H9 (cell line): Measurements from ENCODE around the gene PRKAG2. TPM values are rescaled to one million over a fixed set of nuclear protein-coding genes. Genes with fewer than 3 reads are reported as not detected.
A peak's percentile ranks its signal among the peaks of the same experiment; 100 is the strongest.

ENCODE experiments used
- DNase-seq: peaks from one replicate; pipeline ENCODE4 v3.0.0-alpha.2; 2017
- H2AFZ ChIP-seq: one replicate; pipeline ENCODE4 v1.6.1; 2013; ENCODE audit warnings: mild to moderate bottlenecking, low read length, control low read depth, moderate library complexity
- H2AK5ac ChIP-seq: 2 replicates; pipeline ENCODE4 v1.6.1; 2013; ENCODE audit warnings: low read length, control low read depth, mixed read lengths; ENCODE audit not compliant: insufficient read length
- H2BK120ac ChIP-seq: one replicate; pipeline ENCODE4 v1.6.1; 2013; ENCODE audit warnings: low read depth, mild to moderate bottlenecking, low read length, control low read depth, inconsistent platforms; ENCODE audit not compliant: poor library complexity, severe bottlenecking
- H2BK12ac ChIP-seq: 2 replicates; pipeline ENCODE4 v1.6.1; 2013; ENCODE audit warnings: low read length, control low read depth, mixed read lengths, low read depth; ENCODE audit not compliant: insufficient read length
- H2BK15ac ChIP-seq: 2 replicates; pipeline ENCODE4 v1.6.1; 2013; ENCODE audit warnings: low read depth, low read length, control low read depth
- H2BK20ac ChIP-seq: one replicate; pipeline ENCODE4 v1.6.1; 2013; ENCODE audit warnings: low read depth, mild to moderate bottlenecking, low read length, control low read depth, inconsistent platforms; ENCODE audit not compliant: poor library complexity, severe bottlenecking
- H2BK5ac ChIP-seq: 2 replicates; pipeline ENCODE4 v1.6.1; 2013; ENCODE audit warnings: low read length, control low read depth, mixed read lengths; ENCODE audit not compliant: insufficient read length
- H3K14ac ChIP-seq: 2 replicates; pipeline ENCODE4 v1.6.1; 2013; ENCODE audit warnings: low read length, control low read depth; ENCODE audit not compliant: insufficient read depth
- H3K18ac ChIP-seq: 2 replicates; pipeline ENCODE4 v1.6.1; 2013; ENCODE audit warnings: low read depth, mild to moderate bottlenecking, mixed read lengths, low read length, control low read depth; ENCODE audit not compliant: insufficient read length
- H3K23ac ChIP-seq: 2 replicates; pipeline ENCODE4 v1.6.1; 2013; ENCODE audit warnings: low read length, control low read depth, mixed read lengths, low read depth; ENCODE audit not compliant: insufficient read length
- H3K23me2 ChIP-seq: 2 replicates; pipeline ENCODE4 v1.6.1; 2013; ENCODE audit warnings: low read depth, mild to moderate bottlenecking, mixed read lengths, low read length, control low read depth; ENCODE audit not compliant: insufficient read length, poor library complexity, severe bottlenecking
- H3K27ac ChIP-seq: 2 replicates; pipeline ENCODE4 v1.5.1; 2013; ENCODE audit warnings: low read length, control low read depth, mixed read lengths, low read depth; ENCODE audit not compliant: insufficient read length
- H3K27me3 ChIP-seq: 2 replicates; pipeline ENCODE4 v1.6.1; 2013; ENCODE audit warnings: low read length, control low read depth, inconsistent platforms; ENCODE audit not compliant: insufficient read depth
- H3K4ac ChIP-seq: 2 replicates; pipeline ENCODE4 v1.6.1; 2013; ENCODE audit warnings: low read depth, mild to moderate bottlenecking, control low read depth, inconsistent platforms, low read length, moderate library complexity
- H3K4me1 ChIP-seq: 2 replicates; pipeline ENCODE4 v1.6.1; 2013; ENCODE audit warnings: low read length, control low read depth, inconsistent platforms; ENCODE audit not compliant: insufficient read depth
- H3K4me2 ChIP-seq: 2 replicates; pipeline ENCODE4 v1.6.1; 2013; ENCODE audit warnings: low read length, control low read depth, mixed read lengths; ENCODE audit not compliant: insufficient read length, insufficient read depth
- H3K56ac ChIP-seq: 2 replicates; pipeline ENCODE4 v1.6.1; 2013; ENCODE audit warnings: low read depth, mild to moderate bottlenecking, mixed read lengths, low read length, control low read depth; ENCODE audit not compliant: insufficient read length
- H3K79me1 ChIP-seq: 2 replicates; pipeline ENCODE4 v1.6.1; 2013; ENCODE audit warnings: low read depth, mild to moderate bottlenecking, moderate library complexity, low read length, control low read depth, inconsistent platforms; ENCODE audit not compliant: insufficient read depth, poor library complexity, severe bottlenecking
- H3K79me2 ChIP-seq: 2 replicates; pipeline ENCODE4 v1.6.1; 2013; ENCODE audit warnings: low read length, control low read depth, inconsistent platforms; ENCODE audit not compliant: insufficient read depth
- H3K9ac ChIP-seq: 2 replicates; pipeline ENCODE4 v1.6.1; 2013; ENCODE audit warnings: low read length, control low read depth, mixed read lengths; ENCODE audit not compliant: insufficient read length; ENCODE audit errors: extremely low read depth
- H3K9me3 ChIP-seq: one replicate; pipeline ENCODE4 v1.6.1; 2013; ENCODE audit warnings: low read depth, low read length, inconsistent platforms; ENCODE audit not compliant: control insufficient read depth
- H3T11ph ChIP-seq: one replicate; pipeline ENCODE4 v1.6.1; 2013; ENCODE audit warnings: mild to moderate bottlenecking, low read length, control low read depth, inconsistent platforms
- H4K20me1 ChIP-seq: one replicate; pipeline ENCODE4 v1.6.1; 2013; ENCODE audit not compliant: control insufficient read depth, insufficient read length, insufficient read depth
- H4K5ac ChIP-seq: 2 replicates; pipeline ENCODE4 v1.6.1; 2013; ENCODE audit warnings: low read depth, mild to moderate bottlenecking, mixed read lengths, low read length, control low read depth; ENCODE audit not compliant: insufficient read length
- H4K8ac ChIP-seq: replicated peaks from 2 replicates; pipeline ENCODE4 v1.6.1; 2013; ENCODE audit warnings: low read length, control low read depth, mixed read lengths, low read depth; ENCODE audit not compliant: insufficient read length
- H4K91ac ChIP-seq: 2 replicates; pipeline ENCODE4 v1.6.1; 2013; ENCODE audit warnings: low read depth, mild to moderate bottlenecking, moderate library complexity, mixed read lengths, low read length, control low read depth; ENCODE audit not compliant: insufficient read length
- H3K27ac Mint-ChIP-seq, 3 experiments: 2 replicates in 2 of 3; 3 replicates in 1 of 3; pipeline ENCODE4 v1.8.0; 2020 to 2021; ENCODE audit warnings: mixed read lengths in 3 of 3, mild to moderate bottlenecking in 1 of 3, moderate library complexity in 1 of 3
- H3K27me3 Mint-ChIP-seq: 2 replicates; pipeline ENCODE4 v1.8.0; 2021; ENCODE audit warnings: low read depth, mild to moderate bottlenecking, moderate library complexity, mixed read lengths
- H3K36me3 Mint-ChIP-seq, 3 experiments: 2 replicates in 2 of 3; 3 replicates in 1 of 3; pipeline ENCODE4 v1.8.0; 2020 to 2021; ENCODE audit warnings: low read depth in 3 of 3, mixed read lengths in 3 of 3; ENCODE audit not compliant: insufficient read depth in 1 of 3
- H3K4me1 Mint-ChIP-seq, 2 experiments: 2 replicates each; pipeline ENCODE4 v1.8.0; 2020; ENCODE audit warnings: mixed read lengths in 2 of 2
- H3K4me3 Mint-ChIP-seq, 2 experiments: 2 replicates in 1 of 2; 3 replicates in 1 of 2; pipeline ENCODE4 v1.8.0; 2020 to 2021; ENCODE audit warnings: mild to moderate bottlenecking in 2 of 2, mixed read lengths in 2 of 2, moderate library complexity in 1 of 2
- H3K9me3 Mint-ChIP-seq, 2 experiments: 2 replicates in 1 of 2; 3 replicates in 1 of 2; pipeline ENCODE4 v1.8.0; 2020; ENCODE audit warnings: mild to moderate bottlenecking in 2 of 2, mixed read lengths in 2 of 2, moderate library complexity in 1 of 2
- CTCF ChIP-seq: fragments of 200-600 bp; sonication (generic); conservative IDR thresholded peaks from 3 replicates; pipeline ENCODE4 v1.8.0; 2021; ENCODE audit warnings: antibody characterized with exemption, mild to moderate bottlenecking
- WGBS: extraction: QIAGEN DNeasy Blood & Tissue Kit; methylation state at CpG from one replicate; pipeline ENCODE4 v1.1.7; 2013; ENCODE audit warnings: missing lambda C conversion rate, low lambda C conversion rate, mixed read lengths; ENCODE audit not compliant: insufficient read length; ENCODE audit errors: extremely low coverage; 5-methylcytosine and 5-hydroxymethylcytosine counted together
- total RNA-seq: library from RNA; stranded (reverse); gene quantifications from 2 replicates; pipeline ENCODE4 v1.2.1, GENCODE V29; 2021

Gene PRKAG2
- total RNA-seq, 1 experiment from 2014 or later, result 11.8 TPM

DNA sequence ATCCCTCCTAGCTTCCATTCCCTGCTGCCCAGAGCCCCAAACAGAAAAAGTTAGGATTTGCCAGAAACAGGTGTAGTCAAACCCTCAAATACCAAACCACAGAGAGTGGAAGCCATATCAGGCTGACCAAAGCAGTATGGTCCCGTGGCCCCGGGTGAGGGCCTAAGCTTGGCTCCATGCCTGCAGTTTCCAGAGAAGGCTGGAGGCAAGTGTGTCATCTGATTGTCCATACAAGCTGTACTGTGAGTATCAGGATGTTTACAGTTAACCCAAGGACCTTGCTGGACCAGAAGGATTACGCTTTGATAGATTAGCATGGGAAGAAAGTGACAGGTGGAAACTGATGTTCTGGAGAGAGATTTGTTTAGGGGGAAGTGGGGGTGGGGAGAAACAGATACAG is 96.3 kb downstream of the PRKAG2 start:
- H3K18ac ChIP-seq, result no peak overlapping the region
- peaks cover 3% of the 10 kb centered on the region for H3K23me2 ChIP-seq
- H2BK12ac ChIP-seq, result no peak overlapping the region
- H3K4me1 Mint-ChIP-seq, result peaks cover 4 to 9% of the 10 kb centered on the region in 2 experiments; a peak in 3 of 4 replicates
- no peak overlapping the region for H2BK5ac ChIP-seq
- H3K27ac Mint-ChIP-seq, result peak overlapping the region in 1 of 3 experiments; percentile 25; a peak in 1 of 7 replicates
- no peak for TF ChIP-seq CTCF
- no peaks in the 10 kb centered on the region for H3K79me2 ChIP-seq
- no peak overlapping the region for H3K27ac ChIP-seq
- H4K91ac ChIP-seq, result no peak overlapping the region
- H2AK5ac ChIP-seq, result no peak overlapping the region
- H3K4me1 ChIP-seq, result peaks cover 2% of the 10 kb centered on the region; the same call in 1 of the 2 replicates
- H4K5ac ChIP-seq, result no peak overlapping the region
- H3K36me3 Mint-ChIP-seq, result peaks cover 3 to 10% (median 5%) of the 10 kb centered on the region in 3 experiments; a peak in 4 of 7 replicates
- no peak overlapping the region for H2AFZ ChIP-seq
- H3K4ac ChIP-seq, result no peak overlapping the region
- DNase-seq, result no peak
- no peak overlapping the region for H3K56ac ChIP-seq
- no CpG with 5 or more reads among the region's 3 CpGs for WGBS
- no peak overlapping the region for H2BK15ac ChIP-seq
- no peak overlapping the region for H3K4me2 ChIP-seq
- no peak overlapping the region for H2BK120ac ChIP-seq
- H3K9ac ChIP-seq, result no peak overlapping the region
- no peaks in the 10 kb centered on the region for H3K79me1 ChIP-seq
- no peak overlapping the region for H3K4me3 Mint-ChIP-seq
- H4K8ac ChIP-seq, result no peak overlapping the region
- H3K9me3 Mint-ChIP-seq, result peaks cover 10 to 16% of the 10 kb centered on the region in 2 experiments
- H3K23ac ChIP-seq, result no peak overlapping the region
- H3K9me3 ChIP-seq, result peaks cover 4% of the 10 kb centered on the region
- peaks cover 41% of the 10 kb centered on the region for H3K27me3 Mint-ChIP-seq
- no peak overlapping the region for H3T11ph ChIP-seq
- no peak overlapping the region for H3K14ac ChIP-seq
- H3K27me3 ChIP-seq, result no peaks in the 10 kb centered on the region; the same call in 1 of the 2 replicates
- H4K20me1 ChIP-seq, result no peaks in the 10 kb centered on the region
- no peak overlapping the region for H2BK20ac ChIP-seq
